H54 (cell line): ENCODE measurements around the gene DAG1.

Source experiments
- DNase-seq: peaks from one replicate; pipeline ENCODE4 v3.0.0; 2011; ENCODE audit warnings: low spot score, mixed read lengths; ENCODE audit not compliant: insufficient read length
- FAIRE-seq: peaks from 3 replicates; lab custom pipeline; 2011; peaks lifted over from hg19 to GRCh38; lab: Jason Lieb, UNC
- POLR2A ChIP-seq: IDR thresholded peaks from 2 replicates; pipeline ENCODE4 v1.6.1; 2011; ENCODE audit warnings: low read depth, mild to moderate bottlenecking, low read length

The DAG1 gene

GRCh38 chr3:49536875-49537533 is 66.9 kb downstream of the DAG1 start:
- DNase-seq (no peak), FAIRE-seq (no peak)
- no peak for TF ChIP-seq POLR2A

- TF ChIP-seq POLR2A: peak; percentile 69
- DNase-seq: peak; percentile 92
- FAIRE-seq: peak; percentile 6
These were observed 69.8 kb downstream of the DAG1 start for GRCh38 chr3:49539659-49540560.

- no peak for TF ChIP-seq POLR2A
- FAIRE-seq (no peak), DNase-seq (no peak)
These were observed 82.0 kb downstream of the DAG1 start for GRCh38 chr3:49552087-49552486.

GRCh38 chr3:49553324-49553691 is 83.2 kb downstream of the DAG1 start:
- no peak for FAIRE-seq
- DNase-seq: no peak
- no peak for TF ChIP-seq POLR2A

- FAIRE-seq (no peak), DNase-seq (peak; percentile 96)
- 0 out of 2 replicates have a peak, but pooled peaks have one; percentile 20 for TF ChIP-seq POLR2A
These were observed 83.9 kb downstream of the DAG1 start, which contains the start of gene BSN for GRCh38 chr3:49553692-49554632. Gene BSN (plus strand): TSS chr3:49554477. CDS start chr3:49554603, 126 bp downstream.

- FAIRE-seq (no peak), DNase-seq (peak; percentile 63)
- no peak for TF ChIP-seq POLR2A
These were observed 84.7 kb downstream of the DAG1 start for GRCh38 chr3:49554633-49555265.

- TF ChIP-seq POLR2A: no peak
- DNase-seq (no peak), FAIRE-seq (no peak)
These were observed 86.6 kb downstream of the DAG1 start for GRCh38 chr3:49556500-49557275.

GRCh38 chr3:49563040-49563578 is 93.0 kb downstream of the DAG1 start:
- FAIRE-seq: no peak
- no peak for DNase-seq
- TF ChIP-seq POLR2A: no peak

GRCh38 chr3:49563766-49564165 is 93.7 kb downstream of the DAG1 start:
- DNase-seq: no peak
- no peak for TF ChIP-seq POLR2A
- no peak for FAIRE-seq

GRCh38 chr3:49566312-49566711 is 96.2 kb downstream of the DAG1 start:
- no peak for TF ChIP-seq POLR2A
- DNase-seq: no peak
- FAIRE-seq: no peak

GRCh38 chr3:49567406-49567805 is 97.3 kb downstream of the DAG1 start:
- TF ChIP-seq POLR2A: no peak
- FAIRE-seq (no peak), DNase-seq (no peak)

- no peak for TF ChIP-seq POLR2A
- no peak for DNase-seq
- FAIRE-seq: no peak
These were observed 98.9 kb downstream of the DAG1 start for GRCh38 chr3:49568965-49569364.
